Activated CD4-positive, CD25-positive, alpha-beta regulatory T cell treated with anti-CD3 and anti-CD28 coated beads, Interleukin-2, amount 50 U/mL, for 16 hours (primary cell): ENCODE results near the gene SRPRB.
"Not testable (repeated sequence)": the region's sequence is repeated elsewhere in the genome, so short reads cannot be mapped to it uniquely, and the experiment has no call there.

ENCODE experiments used
- DNase-seq: peaks from one replicate; pipeline ENCODE4 v3.0.0-alpha.2; 2020; ENCODE audit warnings: low read depth, low spot score

Gene SRPRB

GRCh38 chr3:133777807-133778568 lies 27.6 kb upstream of the SRPRB start:
- DNase-seq = no peak

- no peak for DNase-seq
Observed at GRCh38 chr3:133779626-133780203, 25.9 kb upstream of the SRPRB start.

GRCh38 chr3:133780756-133781155 lies 24.9 kb upstream of the SRPRB start:
- not testable (repeated sequence) for DNase-seq

GRCh38 chr3:133781570-133781969 lies 24.0 kb upstream of the SRPRB start:
- DNase-seq = no peak

GRCh38 chr3:133782454-133782853 lies 23.2 kb upstream of the SRPRB start:
- no peak for DNase-seq

GRCh38 chr3:133783762-133784161 lies 21.9 kb upstream of the SRPRB start:
- no peak for DNase-seq

- DNase-seq = no peak
Observed at GRCh38 chr3:133788024-133788423, 17.6 kb upstream of the SRPRB start.

- no peak for DNase-seq
Observed at GRCh38 chr3:133792171-133792763, 13.3 kb upstream of the SRPRB start.

- DNase-seq = no peak
Observed at GRCh38 chr3:133797396-133798105, 8.1 kb upstream of the SRPRB start.

- no peak for DNase-seq
Observed at GRCh38 chr3:133799794-133800585, 5.6 kb upstream of the SRPRB start.

- DNase-seq = no peak
Observed at GRCh38 chr3:133803469-133803868, 2.1 kb upstream of the SRPRB start.

GRCh38 chr3:133804896-133805295 lies 719 bp upstream of the SRPRB start:
- no peak for DNase-seq

GRCh38 chr3:133805384-133805701 lies 272 bp upstream of the SRPRB start:
- no peak for DNase-seq

- DNase-seq = no peak
Observed at GRCh38 chr3:133812872-133813271, 7.3 kb downstream of the SRPRB start.

GRCh38 chr3:133815386-133815785 lies 9.8 kb downstream of the SRPRB start:
- DNase-seq = no peak

- DNase-seq = no peak
Observed at GRCh38 chr3:133820129-133820528, 14.5 kb downstream of the SRPRB start.

- DNase-seq = no peak
Observed at GRCh38 chr3:133820889-133821675, 15.5 kb downstream of the SRPRB start.

GRCh38 chr3:133821767-133822638 lies 16.4 kb downstream of the SRPRB start:
- no peak for DNase-seq

GRCh38 chr3:133824961-133825485 lies 19.4 kb downstream of the SRPRB start:
- no peak for DNase-seq
